Spleen (tissue), 11 donors: ENCODE data around the gene LRRC53. TPM values are rescaled to one million over a fixed set of nuclear protein-coding genes. Genes with fewer than 3 reads are reported as not detected.

Source experiments
- DNase-seq: peaks from one replicate; pipeline ENCODE4 v3.0.0-alpha.2; 2020
- H3K27ac ChIP-seq, 8 donors: fragments of 200-600 bp; sonication (generic) in 7 of 8; 1 replicate in 4 of 8; 2 replicates in 4 of 8; pipeline versions ENCODE4 v1.5.0 to v1.8.0; 2016 to 2021; ENCODE audit warnings: inconsistent platforms in 4 of 8, mild to moderate bottlenecking in 4 of 8, moderate library complexity in 1 of 8
- H3K27me3 ChIP-seq, 7 donors: fragments of 200-600 bp; sonication (generic) in 6 of 7; replicated peaks in 1 of 7; 1 replicate in 4 of 7; 2 replicates in 3 of 7; pipeline versions ENCODE4 v1.5.0 to v1.8.0; 2016 to 2021; ENCODE audit warnings: inconsistent platforms in 3 of 7, mild to moderate bottlenecking in 1 of 7
- H3K36me3 ChIP-seq, 6 donors: fragments of 200-600 bp; sonication (generic) in 5 of 6; 1 replicate in 4 of 6; 2 replicates in 2 of 6; pipeline versions ENCODE4 v1.5.0 to v1.8.0; 2016 to 2021; ENCODE audit warnings: inconsistent platforms in 2 of 6
- H3K4me1 ChIP-seq, 6 donors: fragments of 200-600 bp; sonication (generic) in 5 of 6; 1 replicate in 3 of 6; 2 replicates in 3 of 6; pipeline versions ENCODE4 v1.5.0 to v1.8.0; 2016 to 2021; ENCODE audit warnings: inconsistent platforms in 3 of 6
- H3K4me3 ChIP-seq, 8 donors: fragments of 200-600 bp; sonication (generic) in 7 of 8; 1 replicate in 4 of 8; 2 replicates in 4 of 8; pipeline versions ENCODE4 v1.5.0 to v1.8.0; 2016 to 2021; ENCODE audit warnings: inconsistent platforms in 4 of 8, mild to moderate bottlenecking in 4 of 8, moderate library complexity in 2 of 8
- H3K9me3 ChIP-seq, 8 donors: fragments of 200-600 bp; sonication (generic) in 7 of 8; 1 replicate in 4 of 8; 2 replicates in 4 of 8; pipeline versions ENCODE4 v1.5.0 to v1.8.0; 2016 to 2021; ENCODE audit warnings: inconsistent platforms in 4 of 8
- CTCF ChIP-seq, 11 experiments: fragments of 200-600 bp in 7 of 11; fragments of 450-650 bp in 4 of 11; sonication (generic) in 4 of 11; IDR thresholded peaks in 8 of 11; conservative IDR thresholded peaks in 3 of 11; 1 replicate in 7 of 11; 2 replicates in 4 of 11; pipeline versions ENCODE4 v1.4.0 to v1.8.0; 2016 to 2021; ENCODE audit warnings: antibody characterized with exemption in 11 of 11, inconsistent platforms in 4 of 11, mild to moderate bottlenecking in 1 of 11
- POLR2A ChIP-seq, 3 donors: fragments of 450-650 bp; IDR thresholded peaks; one replicate each; pipeline ENCODE4 v1.5.1; 2017; ENCODE audit warnings: antibody characterized with exemption in 3 of 3, mild to moderate bottlenecking in 1 of 3
- POLR2AphosphoS5 ChIP-seq, 3 donors: sonication (generic); formaldehyde crosslinking; IDR thresholded peaks; one replicate each; pipeline ENCODE4 v1.5.1; 2017; ENCODE audit warnings: antibody characterized with exemption in 3 of 3
- WGBS, 5 donors: extraction: QIAGEN DNeasy Blood & Tissue Kit in 3 of 5; methylation state at CpG; one replicate each; pipeline versions ENCODE4 v1.1.5 to v1.1.7; 2013 to 2018; 5-methylcytosine and 5-hydroxymethylcytosine counted together
- intact Hi-C: fragments of 100-400 bp; cut with DNase I; formaldehyde crosslinking; loops from one replicate; pipeline ENCODE4 v1.15.0; 2023; ENCODE audit warnings: low total_unique reads
- polyA plus RNA-seq, 3 donors: library from polyadenylated mRNA; stranded (reverse); fragments of 200-250 nt; gene quantifications; one replicate each; pipeline ENCODE4 v1.2.1, GENCODE V29; 2013
- total RNA-seq, 7 donors: library from RNA; depleted of rRNA in 3 of 7; stranded (reverse); fragments of >200 nt in 3 of 7; fragmentation: NEBNext Ultra II Directional in 4 of 7; extraction: Animal tissue kit (Norgen Biotek cat#: 25700) in 4 of 7; gene quantifications; one replicate each; pipeline versions ENCODE4 v1.1.0 to v1.2.1, GENCODE V29; 2016 to 2021
- donor health status: healthy with polysubstance abuse.
- donor health status: DM: no; HTN: no; CAD: no; lungs with moderate emphysema.
- donor health status: DM: no; HTN: no; CAD: no.
- donor health status: Bipolar disorder and iron deficiency.
- donor health status: healthy.
- donor health status: DM: no; HTN: no; CAD: no.
- donor health status: DM: yes; HTN: yes; CAD: no.

LRRC53 gene
- total and polyA plus RNA-seq, 10 donors, result not detected

- TF ChIP-seq POLR2A (IDR thresholded peaks at IDR 0.05) (no peak), POLR2AphosphoS5 (IDR thresholded peaks at IDR 0.05) (no peak), CTCF (IDR thresholded peaks at IDR 0.05 in 8 of 11, conservative IDR thresholded peaks at IDR 0.05 in 3 of 11) (no peak)
- H3K4me3 ChIP-seq, result no peak overlapping the region
- intact Hi-C loops, result no loop called here
- no peaks in the 10 kb centered on the region for H3K4me1 ChIP-seq
- H3K9me3 ChIP-seq, result no peaks in the 10 kb centered on the region
- DNase-seq, result no peak
- H3K36me3 ChIP-seq, result no peaks in the 10 kb centered on the region
- H3K27ac ChIP-seq, result no peak overlapping the region
- H3K27me3 ChIP-seq, result no peaks in the 10 kb centered on the region
- 60 to 76% (median 75%) methylated on average over 8 of the region's 8 CpGs for WGBS, 5 donors
Measured at GRCh38 chr1:74513411-74514300, 1.2 kb upstream of the LRRC53 start.

GRCh38 chr1:74508449-74508848 lies 4.0 kb downstream of the LRRC53 start:
- Histone ChIP-seq H3K27ac (no peak overlapping the region), H3K27me3 (no peaks in the 10 kb centered on the region), H3K36me3 (no peaks in the 10 kb centered on the region), H3K4me1 (peaks cover 0 to 4% (median 0%) of the 10 kb centered on the region in 6 donors), H3K9me3 (no peaks in the 10 kb centered on the region), H3K4me3 (no peak overlapping the region)
- DNase-seq, result no peak
- TF ChIP-seq POLR2AphosphoS5 (IDR thresholded peaks at IDR 0.05), result no peak
- no peak for TF ChIP-seq CTCF (IDR thresholded peaks at IDR 0.05 in 8 of 11, conservative IDR thresholded peaks at IDR 0.05 in 3 of 11)
- TF ChIP-seq POLR2A (IDR thresholded peaks at IDR 0.05), result no peak
- intact Hi-C loops, result no loop called here
- 29 to 48% (median 38%) methylated on average over 3 of the region's 3 CpGs for WGBS, 5 donors

- intact Hi-C loops, result no loop called here
- TF ChIP-seq POLR2AphosphoS5 (IDR thresholded peaks at IDR 0.05) (no peak), POLR2A (IDR thresholded peaks at IDR 0.05) (no peak), CTCF (IDR thresholded peaks at IDR 0.05 in 8 of 11, conservative IDR thresholded peaks at IDR 0.05 in 3 of 11) (no peak)
- Histone ChIP-seq H3K27me3 (no peaks in the 10 kb centered on the region), H3K4me3 (no peak overlapping the region), H3K4me1 (peaks cover 0 to 4% (median 0%) of the 10 kb centered on the region in 6 donors), H3K9me3 (no peaks in the 10 kb centered on the region), H3K36me3 (no peaks in the 10 kb centered on the region), H3K27ac (no peak overlapping the region)
- WGBS, 5 donors, result 75 to 84% (median 77%) methylated on average over 8 of the region's 8 CpGs
- DNase-seq, result no peak
Measured at GRCh38 chr1:74505928-74506710, 6.3 kb downstream of the LRRC53 start.
